Activated effector memory CD4-positive, alpha-beta T cell treated with Interleukin-2 at 50 U/mL for 16 hours (primary cell): ENCODE data around the gene SLC13A4.
"Not testable (repeated sequence)": the region's sequence is repeated elsewhere in the genome, so short reads cannot be mapped to it uniquely, and the experiment has no call there.

ENCODE experiments used
- DNase-seq: peaks from one replicate; pipeline ENCODE4 v3.0.0-alpha.2; 2020

SLC13A4 gene

GRCh38 chr7:135659159-135659846 is 68.7 kb downstream of the SLC13A4 start:
- DNase-seq, result no peak

- DNase-seq, result no peak
Measured at GRCh38 chr7:135658564-135658963, 69.4 kb downstream of the SLC13A4 start.

- DNase-seq, result no peak
Measured at GRCh38 chr7:135653340-135654080, 74.5 kb downstream of the SLC13A4 start.

GRCh38 chr7:135650831-135651573 is 77.0 kb downstream of the SLC13A4 start:
- DNase-seq, result no peak

GRCh38 chr7:135648235-135648634 is 79.8 kb downstream of the SLC13A4 start:
- no peak for DNase-seq

GRCh38 chr7:135647755-135648154 is 80.2 kb downstream of the SLC13A4 start:
- DNase-seq, result no peak

GRCh38 chr7:135645296-135645904 is 82.6 kb downstream of the SLC13A4 start:
- DNase-seq, result no peak

- no peak for DNase-seq
Measured at GRCh38 chr7:135644729-135645128, 83.3 kb downstream of the SLC13A4 start.

GRCh38 chr7:135644154-135644553 is 83.8 kb downstream of the SLC13A4 start:
- no peak for DNase-seq

- not testable (repeated sequence) for DNase-seq
Measured at GRCh38 chr7:135639690-135640089, 88.3 kb downstream of the SLC13A4 start.

GRCh38 chr7:135634191-135634878 is 93.7 kb downstream of the SLC13A4 start:
- no peak for DNase-seq
